Neural progenitor cell (in vitro differentiated cells): Measurements from ENCODE around the gene BRD1. TPM values are rescaled to one million over a fixed set of nuclear protein-coding genes. Genes with fewer than 3 reads are reported as not detected.

Source experiments
- DNase-seq: peaks from one replicate; pipeline ENCODE4 v3.0.0-alpha.2; 2016; ENCODE audit warnings: low spot score
- H2AFZ ChIP-seq: fragments of 200-600 bp; sonication (generic); replicated peaks from 2 replicates; pipeline ENCODE4 v1.6.1; 2016; ENCODE audit warnings: antibody characterized with exemption
- H3F3A ChIP-seq: fragments of 200-600 bp; sonication (generic); 2 replicates; pipeline ENCODE4 v1.6.1; 2016; ENCODE audit warnings: antibody characterized with exemption, low read depth
- H3K27ac ChIP-seq: fragments of 200-600 bp; sonication (generic); 2 replicates; pipeline ENCODE4 v1.5.1; 2016; ENCODE audit warnings: mild to moderate bottlenecking
- H3K27me3 ChIP-seq: fragments of 200-600 bp; sonication (generic); 2 replicates; pipeline ENCODE4 v1.6.1; 2016; ENCODE audit warnings: mild to moderate bottlenecking, moderate library complexity
- H3K36me3 ChIP-seq: fragments of 200-600 bp; sonication (generic); 2 replicates; pipeline ENCODE4 v1.5.1; 2016
- H3K4me1 ChIP-seq: fragments of 200-600 bp; sonication (generic); 2 replicates; pipeline ENCODE4 v1.6.1; 2016; ENCODE audit warnings: mixed run types
- H3K4me2 ChIP-seq: fragments of 200-600 bp; sonication (generic); 2 replicates; pipeline ENCODE4 v1.6.1; 2016
- H3K4me3 ChIP-seq: fragments of 200-600 bp; sonication (generic); 2 replicates; pipeline ENCODE4 v1.5.1; 2016
- H3K79me2 ChIP-seq: fragments of 200-600 bp; sonication (generic); 2 replicates; pipeline ENCODE4 v1.6.1; 2016; ENCODE audit warnings: low read depth
- H3K9ac ChIP-seq: fragments of 200-600 bp; sonication (generic); 2 replicates; pipeline ENCODE4 v1.6.1; 2016
- H3K9me3 ChIP-seq: fragments of 200-600 bp; sonication (generic); 2 replicates; pipeline ENCODE4 v1.5.1; 2016; ENCODE audit warnings: low read depth
- H4K20me1 ChIP-seq: fragments of 200-600 bp; sonication (generic); 2 replicates; pipeline ENCODE4 v1.6.1; 2016; ENCODE audit warnings: low read depth
- H3K27ac Mint-ChIP-seq: 3 replicates; pipeline ENCODE4 v1.8.0; 2021; ENCODE audit warnings: mixed read lengths
- H3K27me3 Mint-ChIP-seq: 2 replicates; pipeline ENCODE4 v1.8.0; 2022; ENCODE audit warnings: low read depth, mild to moderate bottlenecking, inconsistent platforms, moderate library complexity, mixed read lengths; ENCODE audit not compliant: insufficient read depth
- H3K36me3 Mint-ChIP-seq: 3 replicates; pipeline ENCODE4 v1.8.0; 2021; ENCODE audit warnings: mixed read lengths
- H3K4me1 Mint-ChIP-seq: 3 replicates; pipeline ENCODE4 v1.8.0; 2021; ENCODE audit warnings: mixed read lengths
- H3K4me3 Mint-ChIP-seq: 3 replicates; pipeline ENCODE4 v1.8.0; 2021; ENCODE audit warnings: mild to moderate bottlenecking, moderate library complexity, mixed read lengths
- H3K9me3 Mint-ChIP-seq: 3 replicates; pipeline ENCODE4 v1.8.0; 2020; ENCODE audit warnings: mixed read lengths
- EZH2 ChIP-seq: fragments of 200-600 bp; sonication (generic); IDR thresholded peaks from 2 replicates; pipeline ENCODE4 v1.6.1; 2017; ENCODE audit warnings: antibody characterized with exemption, mild to moderate bottlenecking, moderate library complexity
- EZH2phosphoT487 ChIP-seq: fragments of 200-600 bp; sonication (generic); IDR thresholded peaks from 2 replicates; pipeline ENCODE4 v1.6.1; 2017; ENCODE audit warnings: antibody characterized with exemption
- total RNA-seq: library from RNA; depleted of rRNA; stranded (reverse); fragments of >200 nt; gene quantifications from 2 replicates; pipeline ENCODE4 v1.2.3, GENCODE V29; 2015; ENCODE audit warnings: low replicate concordance
- TF ChIP-seq, protein P1 (sequence below): fragments of 200-600 bp; sonication (generic); IDR thresholded peaks from 2 replicates; pipeline ENCODE4 v1.5.1; 2017; ENCODE audit warnings: antibody characterized with exemption, mild to moderate bottlenecking

The BRD1 gene
- total RNA-seq, 1 donor from 2014 or later, result 31.2 TPM

DNA sequence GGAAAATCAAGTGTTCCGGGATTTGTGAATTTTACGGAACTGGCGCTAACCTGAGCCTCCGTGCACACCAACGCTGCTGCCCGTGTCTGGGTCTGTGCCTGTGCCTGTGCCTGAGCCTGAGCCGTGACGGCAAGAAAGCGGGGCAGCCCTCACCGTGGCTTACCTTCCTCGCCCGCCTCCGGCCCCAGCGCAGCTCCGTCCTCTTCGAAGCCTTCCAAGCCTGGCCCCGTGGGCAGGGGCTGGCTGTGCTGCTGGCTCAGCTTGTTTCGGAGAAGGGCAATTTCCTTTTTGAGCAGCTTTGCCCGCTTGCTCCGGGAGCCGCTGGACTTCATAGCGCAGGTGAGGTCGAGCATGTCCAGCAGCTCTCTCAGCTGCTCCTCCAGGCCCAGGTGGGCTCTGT is 33.8 kb downstream of the BRD1 start:
- Histone ChIP-seq H3K27ac (no peak overlapping the region), H3K9me3 (no peaks in the 10 kb centered on the region), H3K4me2 (no peak overlapping the region), H3K4me1 (no peaks in the 10 kb centered on the region), H3K4me3 (no peak overlapping the region), H3K9ac (no peak overlapping the region), H2AFZ (no peak overlapping the region), H3K36me3 (no peaks in the 10 kb centered on the region), H3F3A (no peaks in the 10 kb centered on the region), H3K27me3 (no peaks in the 10 kb centered on the region), H4K20me1 (peaks cover 88% of the 10 kb centered on the region), H3K79me2 (peaks cover 92% of the 10 kb centered on the region)
- peaks cover 5% of the 10 kb centered on the region for H3K4me1 Mint-ChIP-seq
- no peaks in the 10 kb centered on the region for H3K9me3 Mint-ChIP-seq
- no peak overlapping the region for H3K27ac Mint-ChIP-seq
- H3K27me3 Mint-ChIP-seq, result peaks cover 2% of the 10 kb centered on the region
- DNase-seq, result no peak
- H3K4me3 Mint-ChIP-seq, result no peak overlapping the region
- H3K36me3 Mint-ChIP-seq, result peaks cover 33% of the 10 kb centered on the region
- TF ChIP-seq, protein P1, sequence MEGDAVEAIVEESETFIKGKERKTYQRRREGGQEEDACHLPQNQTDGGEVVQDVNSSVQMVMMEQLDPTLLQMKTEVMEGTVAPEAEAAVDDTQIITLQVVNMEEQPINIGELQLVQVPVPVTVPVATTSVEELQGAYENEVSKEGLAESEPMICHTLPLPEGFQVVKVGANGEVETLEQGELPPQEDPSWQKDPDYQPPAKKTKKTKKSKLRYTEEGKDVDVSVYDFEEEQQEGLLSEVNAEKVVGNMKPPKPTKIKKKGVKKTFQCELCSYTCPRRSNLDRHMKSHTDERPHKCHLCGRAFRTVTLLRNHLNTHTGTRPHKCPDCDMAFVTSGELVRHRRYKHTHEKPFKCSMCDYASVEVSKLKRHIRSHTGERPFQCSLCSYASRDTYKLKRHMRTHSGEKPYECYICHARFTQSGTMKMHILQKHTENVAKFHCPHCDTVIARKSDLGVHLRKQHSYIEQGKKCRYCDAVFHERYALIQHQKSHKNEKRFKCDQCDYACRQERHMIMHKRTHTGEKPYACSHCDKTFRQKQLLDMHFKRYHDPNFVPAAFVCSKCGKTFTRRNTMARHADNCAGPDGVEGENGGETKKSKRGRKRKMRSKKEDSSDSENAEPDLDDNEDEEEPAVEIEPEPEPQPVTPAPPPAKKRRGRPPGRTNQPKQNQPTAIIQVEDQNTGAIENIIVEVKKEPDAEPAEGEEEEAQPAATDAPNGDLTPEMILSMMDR, result no peak
- no peak for TF ChIP-seq EZH2phosphoT487

DNA sequence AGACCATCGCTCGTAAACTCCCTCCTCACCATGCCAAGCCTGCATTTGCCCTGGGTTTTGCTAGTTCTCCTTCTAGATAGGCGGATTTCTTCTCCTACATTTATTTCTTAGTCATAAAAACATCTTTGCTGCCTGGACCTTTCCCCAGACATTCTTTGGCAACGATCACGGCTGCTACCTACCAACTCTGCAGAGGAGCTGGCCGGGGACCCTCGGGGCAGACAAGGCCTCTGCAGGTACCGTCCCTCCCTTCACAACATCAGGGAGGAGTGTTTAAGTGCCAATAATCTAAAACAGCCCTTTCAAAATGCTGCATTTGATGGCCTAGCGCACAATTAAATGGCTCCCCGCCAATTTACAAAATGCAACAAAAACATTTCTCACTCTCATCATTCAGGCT is 34.4 kb downstream of the BRD1 start:
- Mint-ChIP-seq H3K4me3 (no peak overlapping the region), H3K4me1 (peaks cover 5% of the 10 kb centered on the region), H3K36me3 (peaks cover 32% of the 10 kb centered on the region), H3K9me3 (no peaks in the 10 kb centered on the region), H3K27me3 (peaks cover 2% of the 10 kb centered on the region), H3K27ac (no peak overlapping the region)
- Histone ChIP-seq H3K9me3 (no peaks in the 10 kb centered on the region), H3K27ac (no peak overlapping the region), H3K36me3 (no peaks in the 10 kb centered on the region), H3K27me3 (no peaks in the 10 kb centered on the region), H3K79me2 (peaks cover 92% of the 10 kb centered on the region), H4K20me1 (peaks cover 88% of the 10 kb centered on the region), H3K9ac (no peak overlapping the region), H3K4me2 (no peak overlapping the region), H3F3A (no peaks in the 10 kb centered on the region), H3K4me1 (no peaks in the 10 kb centered on the region), H3K4me3 (no peak overlapping the region), H2AFZ (no peak overlapping the region)
- TF ChIP-seq EZH2phosphoT487, result no peak
- TF ChIP-seq, protein P1, result no peak
- TF ChIP-seq EZH2, result no peak
- no peak for DNase-seq

DNA sequence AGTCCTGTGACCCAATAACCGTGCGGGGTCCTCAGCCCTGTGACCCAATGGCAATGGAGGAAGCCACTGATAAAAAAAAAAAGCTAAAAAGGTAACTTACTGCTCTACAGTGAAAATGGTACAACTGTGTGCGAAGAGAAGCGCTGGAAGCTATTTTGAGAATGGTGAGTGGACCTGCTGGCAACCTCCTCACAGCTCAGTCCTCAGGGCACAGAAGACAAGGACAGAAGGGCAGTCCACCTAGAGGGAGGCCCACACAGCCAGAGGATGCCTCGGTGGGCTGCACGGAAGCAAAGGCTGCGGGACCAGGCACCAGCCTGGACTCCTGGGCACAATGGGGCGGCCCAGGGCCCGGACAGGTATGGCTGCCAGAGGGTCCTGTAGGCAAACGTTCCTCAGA is 35.6 kb downstream of the BRD1 start:
- H3K4me2 ChIP-seq, result no peak overlapping the region
- H3K4me3 ChIP-seq, result no peak overlapping the region
- no peaks in the 10 kb centered on the region for H3K36me3 ChIP-seq
- H3K79me2 ChIP-seq, result peaks cover 97% of the 10 kb centered on the region
- Mint-ChIP-seq H3K36me3 (peaks cover 31% of the 10 kb centered on the region), H3K27ac (no peak overlapping the region), H3K9me3 (no peaks in the 10 kb centered on the region), H3K4me1 (peaks cover 5% of the 10 kb centered on the region), H3K27me3 (peaks cover 2% of the 10 kb centered on the region), H3K4me3 (no peak overlapping the region)
- H3F3A ChIP-seq, result no peaks in the 10 kb centered on the region
- no peak overlapping the region for H2AFZ ChIP-seq
- H3K27ac ChIP-seq, result no peak overlapping the region
- TF ChIP-seq EZH2 (no peak), EZH2phosphoT487 (no peak)
- TF ChIP-seq, protein P1, result no peak
- no peak overlapping the region for H3K9ac ChIP-seq
- H3K9me3 ChIP-seq, result no peaks in the 10 kb centered on the region
- peaks cover 91% of the 10 kb centered on the region for H4K20me1 ChIP-seq
- no peak for DNase-seq
- no peaks in the 10 kb centered on the region for H3K27me3 ChIP-seq
- no peaks in the 10 kb centered on the region for H3K4me1 ChIP-seq

DNA sequence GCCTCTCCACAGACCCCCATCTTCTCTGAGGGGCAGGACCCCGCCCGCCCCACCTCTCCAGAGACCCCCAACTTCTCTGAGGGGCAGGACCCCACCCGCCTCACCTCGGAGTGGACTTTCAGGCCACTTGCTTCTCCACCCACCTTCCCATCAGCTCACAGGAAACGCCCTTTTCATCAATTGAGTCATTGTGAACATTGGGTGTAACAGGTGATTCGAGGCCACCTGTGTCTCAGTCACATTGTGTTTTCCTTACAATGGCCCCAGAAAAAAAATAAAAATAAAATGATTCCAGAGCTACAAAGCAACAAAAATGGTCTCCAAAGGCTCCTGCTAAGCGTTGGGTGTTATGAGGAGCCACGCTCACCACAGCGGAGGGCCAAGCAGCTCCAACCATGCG is 36.0 kb downstream of the BRD1 start:
- Histone ChIP-seq H3K9ac (no peak overlapping the region), H3K27me3 (no peaks in the 10 kb centered on the region), H4K20me1 (peaks cover 89% of the 10 kb centered on the region), H3K4me1 (no peaks in the 10 kb centered on the region), H3K36me3 (no peaks in the 10 kb centered on the region), H3K79me2 (peaks cover 97% of the 10 kb centered on the region), H3K4me3 (no peak overlapping the region), H2AFZ (no peak overlapping the region), H3K4me2 (no peak overlapping the region), H3K9me3 (no peaks in the 10 kb centered on the region), H3F3A (no peaks in the 10 kb centered on the region), H3K27ac (no peak overlapping the region)
- Mint-ChIP-seq H3K4me1 (peaks cover 5% of the 10 kb centered on the region), H3K36me3 (peaks cover 31% of the 10 kb centered on the region), H3K4me3 (no peak overlapping the region), H3K27me3 (peaks cover 2% of the 10 kb centered on the region), H3K27ac (no peak overlapping the region), H3K9me3 (no peaks in the 10 kb centered on the region)
- TF ChIP-seq EZH2, result no peak
- no peak for DNase-seq
